Hematopoietic multipotent progenitor cell treated with erythropoietin and hydrocortisone succinate and interleukin-3 and kit ligand, for 15 days (in vitro differentiated cells): ENCODE results near the gene ATE1.
"Not testable (repeated sequence)": the region's sequence is repeated elsewhere in the genome, so short reads cannot be mapped to it uniquely, and the experiment has no call there.

Source experiments
- DNase-seq: peaks from one replicate; pipeline ENCODE4 v3.0.0-alpha.2; 2015; ENCODE audit warnings: low spot score

ATE1 gene

DNA sequence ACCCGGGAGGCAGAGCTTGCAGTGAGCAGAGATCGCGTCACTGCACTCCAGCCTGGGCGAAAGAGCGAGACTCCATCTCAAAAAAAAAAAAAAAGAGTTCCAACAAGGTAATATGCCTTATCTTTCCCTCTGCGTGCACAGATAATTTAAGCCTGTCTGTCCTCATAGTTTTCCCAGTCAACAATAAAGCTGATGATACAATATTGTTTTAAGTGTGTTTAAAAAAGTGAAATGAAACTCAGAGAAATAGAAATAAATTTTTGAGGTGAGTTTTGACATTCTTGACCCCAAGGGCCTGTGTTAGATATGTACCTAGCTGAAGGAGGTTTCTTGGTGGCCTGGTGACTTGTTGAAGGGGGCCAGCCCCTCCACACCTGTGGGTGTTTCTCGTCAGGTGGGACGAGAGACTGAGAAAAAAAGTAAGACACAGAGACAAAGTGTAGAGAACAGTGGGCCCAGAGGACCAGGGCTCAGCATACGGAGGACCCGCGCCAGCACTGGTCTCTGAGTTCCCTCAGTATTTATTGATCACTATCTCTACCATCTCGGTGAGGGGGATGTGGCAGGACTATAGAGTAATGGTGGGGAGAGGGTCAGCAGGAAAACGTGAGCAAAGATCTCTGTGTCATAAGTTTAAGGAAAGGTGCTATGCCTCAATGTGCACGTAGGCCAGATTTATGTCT, 1.9 kb upstream of the ATE1 start:
- not testable (repeated sequence) for DNase-seq

DNA sequence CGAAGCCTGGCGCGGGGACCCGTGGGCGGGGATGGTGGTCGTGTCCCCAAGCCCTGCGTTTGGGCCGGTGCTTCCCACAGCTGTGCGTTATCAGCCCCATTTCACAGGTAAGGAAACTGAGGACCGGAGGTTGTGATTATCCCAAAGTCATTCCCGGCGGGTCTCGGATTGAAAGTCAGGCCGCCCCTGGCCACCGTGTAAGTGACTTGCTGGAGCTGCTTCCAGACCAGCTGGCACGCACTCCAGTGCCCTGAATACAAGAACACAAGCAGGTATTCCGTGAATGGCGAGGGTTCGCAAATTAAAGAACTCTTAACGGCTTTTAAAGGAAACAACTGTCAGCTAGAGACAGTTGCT, 675 bp upstream of the ATE1 start:
- peak; percentile 28 for DNase-seq

DNA sequence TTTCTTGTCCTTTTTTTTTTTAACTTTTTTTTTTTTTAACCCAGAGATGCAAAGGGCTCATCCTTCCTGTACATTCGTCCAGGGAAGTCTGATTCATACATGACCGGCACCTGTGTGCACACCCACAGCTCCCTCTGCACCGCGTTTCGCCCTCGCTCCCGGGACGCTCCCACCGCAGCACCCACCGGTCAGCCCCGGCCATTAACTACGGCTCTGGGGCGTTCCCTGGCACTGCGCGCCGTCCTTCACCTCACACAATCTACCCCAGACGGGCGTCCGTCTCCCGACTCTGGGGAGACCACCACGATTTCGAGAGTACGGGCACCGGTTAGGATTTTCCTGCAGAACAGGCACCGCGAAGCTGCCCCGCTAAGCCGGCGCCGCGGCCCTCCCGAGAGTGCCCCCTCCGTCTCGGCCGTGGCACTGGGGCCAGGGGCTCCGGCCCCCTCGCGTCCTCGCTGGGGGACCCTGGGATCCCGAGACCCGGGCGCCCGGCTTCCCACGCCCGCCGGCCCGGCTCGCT, 452 bp downstream of the ATE1 start:
- DNase-seq: peak; percentile 32

DNA sequence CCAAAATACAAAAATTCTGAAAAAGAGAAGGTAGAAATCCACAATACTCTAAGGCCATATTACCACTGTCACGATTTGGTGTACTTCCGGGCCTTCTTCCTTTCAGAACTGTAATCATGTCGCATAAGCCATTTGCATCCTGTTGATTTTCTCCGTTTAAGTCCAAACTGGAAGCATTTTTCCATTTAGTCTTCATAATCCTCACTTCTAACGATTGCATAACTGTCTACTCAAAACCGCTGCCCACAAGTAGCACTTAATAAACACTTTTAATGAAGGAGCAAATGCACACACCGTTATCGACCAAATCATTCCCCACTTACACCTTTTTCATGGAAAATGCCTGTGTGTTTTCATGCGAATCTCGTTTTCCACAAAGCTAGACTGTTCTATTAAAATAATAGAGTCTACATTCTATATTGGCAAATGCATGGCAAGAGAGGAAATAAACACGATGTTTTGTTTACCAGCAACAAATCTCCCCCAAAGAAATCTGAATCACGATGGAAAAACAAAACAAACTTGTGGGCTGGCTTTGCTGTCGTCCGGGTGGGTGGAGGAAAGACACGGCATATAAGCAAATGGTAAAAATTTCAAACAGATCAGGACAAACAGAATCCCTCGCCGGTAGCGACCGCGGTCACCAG, 1.0 kb downstream of the ATE1 start:
- peak; percentile 18 for DNase-seq

DNA sequence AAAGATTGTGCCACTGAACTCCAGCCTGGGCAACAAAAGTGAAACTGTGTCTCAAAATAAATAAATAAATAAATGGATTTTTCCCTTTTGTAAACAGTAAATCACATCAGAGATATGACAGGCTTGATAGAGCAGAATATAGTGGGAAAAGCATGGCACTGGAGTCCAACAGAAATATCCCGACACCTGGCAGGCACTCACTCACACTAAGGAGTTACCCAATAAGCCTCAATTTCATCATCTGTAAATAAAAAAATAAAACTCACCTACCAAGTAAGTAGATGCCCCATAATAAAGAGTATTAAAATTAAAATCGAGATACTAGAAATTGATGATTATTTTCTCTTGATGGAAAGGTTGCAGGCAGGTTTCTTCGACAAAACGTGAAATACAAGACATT, 1.7 kb downstream of the ATE1 start:
- DNase-seq: no peak

DNA sequence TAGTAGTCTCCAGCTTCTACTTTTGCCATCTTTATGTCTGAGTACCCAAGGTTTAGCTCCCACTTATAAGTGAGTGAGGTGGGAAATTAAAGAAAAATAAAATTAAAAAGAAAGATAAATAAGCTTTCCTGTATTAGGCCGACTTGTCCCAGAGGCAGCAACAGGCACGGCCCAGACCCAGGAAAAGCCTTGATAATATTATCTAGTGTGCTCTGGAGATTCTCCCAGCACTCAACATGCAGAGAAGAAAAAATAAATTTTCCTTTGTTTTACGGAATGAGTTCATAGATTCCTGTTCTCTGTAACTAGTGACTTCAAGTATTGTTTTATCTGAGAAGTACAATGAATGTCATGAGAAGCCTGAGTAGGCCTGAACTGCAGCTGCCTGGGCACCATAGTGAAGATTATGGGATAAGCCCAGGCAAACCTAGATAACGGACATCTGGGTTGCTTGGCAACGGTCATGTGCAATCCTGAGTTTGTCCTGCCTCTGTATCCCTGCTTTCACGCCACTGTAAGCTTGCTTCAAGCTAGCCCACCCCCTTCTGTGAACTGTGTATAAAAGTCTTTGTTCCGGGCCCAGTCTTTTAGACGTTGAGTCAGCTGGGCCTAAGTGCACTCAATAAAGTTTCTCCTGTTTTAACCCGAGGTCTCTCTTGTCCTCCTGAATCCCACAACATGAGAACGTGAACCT, 6.4 kb downstream of the ATE1 start:
- no peak for DNase-seq

DNA sequence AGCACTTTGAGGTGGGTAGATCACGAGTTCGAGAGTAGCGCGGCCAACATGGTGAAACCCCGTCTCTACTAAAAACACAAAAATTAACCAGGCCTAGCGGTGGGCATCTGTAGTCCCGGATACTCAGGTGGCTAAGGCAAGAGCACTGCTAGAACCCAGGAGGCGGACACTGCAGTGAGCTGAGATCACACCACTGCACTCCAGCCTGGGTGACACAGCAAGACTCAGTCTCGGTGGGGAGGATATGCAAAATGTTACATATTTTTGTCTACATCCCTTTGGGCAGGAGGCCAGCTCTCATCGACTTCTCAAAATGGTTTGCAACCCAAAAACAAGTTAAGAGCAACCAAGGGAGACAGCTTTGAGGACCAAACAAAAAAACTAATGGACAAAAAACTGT, 8.2 kb downstream of the ATE1 start:
- no peak for DNase-seq

DNA sequence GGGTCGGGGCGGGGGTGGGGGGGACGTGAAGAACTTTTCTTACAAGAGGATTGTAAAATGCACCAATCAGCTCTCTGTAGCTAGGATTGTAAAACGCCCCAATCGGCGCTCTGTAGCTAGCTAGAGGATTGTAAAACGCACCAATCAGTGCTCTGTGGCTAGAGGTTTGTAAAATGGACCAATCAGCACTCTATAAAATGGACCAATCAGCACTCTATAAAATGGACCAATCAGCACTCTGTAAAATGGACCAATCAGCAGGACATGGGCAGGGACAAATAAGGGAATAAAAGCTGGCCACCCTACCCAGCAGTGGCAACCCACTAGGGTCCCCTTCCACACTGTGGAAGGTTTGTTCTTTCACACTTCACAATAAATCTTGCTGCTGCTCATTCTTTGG, 9.0 kb downstream of the ATE1 start:
- not testable (repeated sequence) for DNase-seq

DNA sequence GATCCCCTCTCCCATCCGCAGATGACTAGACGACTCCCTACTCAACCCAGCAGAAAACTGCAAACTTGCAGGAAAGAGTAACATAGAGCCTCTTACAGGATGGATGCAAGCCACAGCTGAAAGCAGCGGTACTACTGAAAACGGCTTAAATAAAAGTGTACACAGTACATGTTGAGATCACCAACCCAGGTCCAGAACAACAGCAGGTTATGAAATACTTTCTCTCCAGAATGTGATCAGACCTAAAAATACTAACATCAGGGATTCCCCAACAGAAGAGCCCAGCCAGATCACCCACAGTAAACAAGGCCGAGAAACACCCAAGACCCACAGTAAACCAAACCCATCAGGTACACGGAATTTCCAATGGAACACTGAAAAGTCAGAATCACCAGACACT, 13.2 kb downstream of the ATE1 start:
- no peak for DNase-seq

DNA sequence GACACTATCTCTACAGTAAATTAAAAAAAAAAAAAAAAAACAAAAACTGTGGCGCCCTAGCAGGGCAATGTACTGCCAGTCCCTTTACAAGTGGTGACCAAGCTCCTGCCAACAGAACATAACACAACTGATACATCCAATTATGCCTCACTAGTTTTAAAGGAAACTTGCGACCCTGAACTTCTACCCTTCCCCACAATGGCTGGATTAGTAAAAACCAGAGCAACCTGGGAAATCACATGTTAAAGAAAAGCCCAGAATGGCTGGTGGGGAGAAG, 16.5 kb downstream of the ATE1 start:
- DNase-seq: no peak

DNA sequence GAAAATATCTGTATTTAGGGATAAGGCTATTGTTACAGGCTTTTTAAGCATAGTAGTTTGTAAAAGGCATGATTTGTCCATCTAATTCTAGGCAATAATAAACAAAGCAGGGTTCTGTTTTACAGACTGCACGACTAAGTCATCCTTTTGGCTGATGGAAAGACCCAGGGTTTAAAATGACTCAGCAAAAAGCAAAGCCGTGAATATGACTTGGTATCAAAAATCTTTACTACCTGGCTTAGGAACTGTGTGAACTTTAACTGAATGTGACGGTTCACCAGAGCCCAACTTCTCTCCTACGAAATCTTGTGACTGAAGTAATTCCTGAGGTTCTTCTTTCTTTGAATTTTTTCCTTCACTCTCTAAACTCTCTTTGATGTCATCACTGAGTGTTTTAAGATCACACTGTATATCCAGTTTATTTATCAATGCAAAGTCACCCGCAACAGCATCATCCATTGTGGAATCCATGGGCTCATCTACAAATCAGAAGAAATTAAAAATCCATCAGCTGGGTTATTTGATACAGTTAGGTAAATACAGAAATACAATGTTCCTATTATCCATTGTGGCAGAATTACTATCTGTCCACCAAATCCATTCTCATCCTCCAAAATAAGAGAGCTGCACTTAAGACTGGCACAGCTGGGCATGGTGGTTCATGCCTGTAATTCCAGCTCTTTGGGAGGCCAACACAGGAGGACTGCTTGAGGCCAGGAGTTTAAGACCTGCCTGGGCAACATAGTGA, 17.0 kb downstream of the ATE1 start:
- peak; percentile 19 for DNase-seq

DNA sequence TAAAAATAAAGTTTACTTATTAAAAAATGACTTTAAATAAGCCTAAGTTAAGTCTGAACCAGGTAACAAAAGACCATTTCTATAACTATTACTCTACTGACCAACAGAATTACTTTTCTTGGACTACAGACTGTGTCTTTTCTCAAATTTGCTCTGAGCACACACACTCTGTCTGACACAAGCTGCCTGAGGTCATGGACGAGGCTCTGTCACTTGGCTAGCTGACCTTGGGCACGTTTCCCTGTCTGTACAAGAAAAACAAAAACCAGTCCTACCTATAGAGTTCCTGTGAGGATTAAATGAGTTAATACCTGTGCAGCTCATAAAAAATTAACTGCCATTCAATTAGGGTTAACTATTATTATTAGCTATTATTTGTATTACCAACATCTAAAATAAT, 22.9 kb downstream of the ATE1 start:
- DNase-seq: no peak

DNA sequence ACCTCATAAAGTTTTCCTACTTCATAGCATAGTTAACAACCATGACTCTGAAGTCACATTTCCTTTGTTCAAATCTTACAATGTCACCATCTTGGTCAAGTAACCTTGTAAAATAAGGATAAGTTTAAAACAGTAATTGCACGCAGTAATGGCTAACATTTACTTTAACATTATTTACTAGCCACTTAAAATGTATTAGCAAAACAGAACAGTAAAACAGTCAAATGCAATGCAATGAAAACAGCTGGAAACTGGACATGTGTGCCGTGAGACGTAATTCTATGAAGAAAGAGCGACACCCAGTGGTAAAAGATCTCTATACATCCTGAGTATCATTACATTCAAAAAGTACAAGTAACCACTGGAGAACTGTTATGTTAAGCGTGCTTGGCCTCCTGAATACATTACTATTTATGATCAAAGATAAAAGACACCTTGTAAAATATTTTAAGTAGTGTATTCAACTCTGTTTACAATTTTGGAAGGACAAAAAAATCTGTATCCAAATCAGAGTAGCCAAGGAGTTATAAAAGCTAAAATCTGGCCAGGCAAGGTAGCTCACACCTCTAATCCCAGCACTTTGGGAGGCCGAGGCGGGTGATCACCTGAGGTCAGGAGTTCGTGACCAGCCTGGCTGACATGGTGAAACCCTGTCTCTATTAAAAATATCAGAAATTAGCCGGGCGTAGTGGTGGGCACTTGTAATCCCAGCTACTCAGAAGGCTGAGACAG, 27.2 kb downstream of the ATE1 start:
- DNase-seq: peak; percentile 67

DNA sequence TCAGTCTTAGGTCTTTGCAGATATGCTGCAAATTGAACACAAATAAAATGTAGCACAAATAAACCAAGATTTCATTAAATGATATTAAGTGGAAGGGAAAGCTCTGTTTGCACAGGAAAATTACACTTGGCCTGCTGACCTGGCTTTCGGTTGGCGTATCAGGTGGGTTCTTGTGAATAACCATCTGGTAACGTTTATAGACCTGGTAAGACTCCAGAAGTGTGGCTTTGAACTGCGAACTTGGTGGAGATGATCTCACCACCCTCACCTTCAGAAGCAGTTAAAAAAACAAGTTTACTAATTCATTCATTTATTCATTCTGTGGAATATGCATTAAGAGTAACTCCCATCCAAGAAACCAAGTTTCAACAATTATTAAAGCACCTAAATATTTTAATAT, 28.1 kb downstream of the ATE1 start:
- DNase-seq: no peak

DNA sequence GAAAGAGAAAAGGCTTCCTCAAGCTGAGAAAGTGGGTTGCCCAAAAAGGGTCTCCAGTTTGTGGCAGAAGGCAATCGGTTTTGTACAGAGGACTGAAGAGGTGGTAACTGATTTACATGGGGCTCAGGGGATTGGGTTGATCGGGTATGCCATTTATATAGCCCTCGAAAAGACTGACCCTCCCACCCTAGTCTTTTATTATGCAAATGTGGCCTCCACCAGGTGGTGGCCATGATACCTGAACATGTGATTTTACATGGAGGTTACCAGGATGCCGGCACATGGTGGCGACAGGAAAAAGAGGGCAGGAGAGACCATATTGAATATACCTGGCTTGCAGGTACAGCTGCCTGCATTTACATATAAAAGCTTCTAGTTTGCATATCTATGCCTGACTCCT, 36.7 kb downstream of the ATE1 start:
- DNase-seq: no peak

DNA sequence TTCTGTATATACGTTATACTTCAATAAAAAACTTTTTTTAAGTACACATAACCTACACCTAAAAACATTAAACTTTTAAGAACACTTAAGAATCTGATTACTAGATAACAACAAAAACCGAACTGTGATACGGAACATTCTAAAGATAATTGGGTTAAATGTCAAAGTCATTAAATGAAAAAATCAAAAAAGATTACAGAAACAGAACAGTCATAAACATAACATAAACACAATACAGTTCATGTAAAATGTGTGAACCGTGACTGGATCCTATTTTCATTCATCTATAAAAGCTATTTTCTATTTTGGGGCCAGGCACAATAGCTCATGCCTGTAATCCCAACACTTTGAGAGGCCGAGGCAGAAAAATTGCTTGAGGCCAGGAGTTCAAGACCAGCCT, 38.6 kb downstream of the ATE1 start:
- no peak for DNase-seq

DNA sequence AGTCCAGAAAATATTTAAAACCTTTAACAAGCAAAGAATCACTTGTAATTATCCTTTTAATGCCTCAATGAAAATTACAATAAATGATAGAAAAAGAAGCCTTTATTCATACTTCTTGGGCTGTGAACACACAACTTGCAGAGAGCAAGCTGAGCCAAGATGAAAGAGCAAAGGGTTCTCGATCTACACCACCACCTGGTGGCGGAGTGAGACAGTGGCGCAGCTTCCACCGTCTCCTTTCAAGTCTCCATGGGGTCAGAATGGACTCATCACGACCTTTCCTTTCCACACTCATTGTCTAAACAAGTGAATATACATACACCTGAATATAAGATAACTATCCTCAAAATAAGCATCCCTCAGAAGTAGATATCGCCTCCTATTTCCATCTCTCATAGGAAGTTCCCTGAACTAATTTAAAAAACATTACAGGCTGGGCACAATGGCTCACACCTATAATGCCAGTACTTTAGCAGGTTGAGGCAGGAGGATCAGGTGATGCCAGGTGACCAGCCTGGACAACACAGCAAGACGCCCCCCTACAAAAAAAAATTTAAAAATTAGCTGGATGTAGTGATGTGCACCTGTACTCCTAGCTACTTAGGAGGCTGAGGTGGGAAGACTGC, 40.7 kb downstream of the ATE1 start:
- DNase-seq: peak; percentile 32

DNA sequence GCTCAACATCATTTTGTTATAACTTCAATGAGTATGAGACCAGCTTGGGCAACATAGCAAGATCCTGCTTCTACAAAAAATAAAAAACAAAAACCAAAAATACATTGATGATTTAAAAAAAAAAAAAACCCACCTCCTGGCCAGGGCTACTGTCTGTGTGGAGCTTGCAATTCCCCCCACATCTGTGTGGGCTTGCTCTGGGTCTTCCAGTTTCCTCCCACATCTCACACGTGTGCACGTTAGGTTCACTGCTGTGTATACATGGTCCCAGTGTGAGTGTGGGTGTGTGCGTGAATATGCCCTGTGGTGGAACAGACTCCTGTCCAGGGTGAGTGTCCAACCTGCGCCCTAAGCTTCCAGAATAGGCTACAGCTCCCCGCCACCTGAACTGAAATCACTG, 41.6 kb downstream of the ATE1 start:
- no peak for DNase-seq

DNA sequence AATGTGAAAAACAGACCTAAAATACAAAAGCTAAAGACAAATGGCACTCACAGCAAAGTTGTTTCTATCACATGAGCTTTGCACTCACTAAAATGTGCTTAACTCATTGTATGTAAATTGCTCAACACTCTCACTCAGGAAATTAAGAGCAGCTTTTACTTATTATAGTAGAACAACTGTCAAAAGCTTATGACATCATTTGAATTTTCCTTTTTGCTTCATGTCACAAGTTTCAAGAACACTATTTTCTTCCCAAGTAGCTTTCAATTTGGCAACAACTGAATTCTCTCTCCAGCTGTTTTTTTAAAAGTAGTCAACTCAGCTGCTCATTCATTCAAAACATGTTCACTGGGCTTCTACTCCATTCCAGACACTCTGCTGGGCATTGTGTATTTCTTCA, 46.9 kb downstream of the ATE1 start:
- DNase-seq: no peak

DNA sequence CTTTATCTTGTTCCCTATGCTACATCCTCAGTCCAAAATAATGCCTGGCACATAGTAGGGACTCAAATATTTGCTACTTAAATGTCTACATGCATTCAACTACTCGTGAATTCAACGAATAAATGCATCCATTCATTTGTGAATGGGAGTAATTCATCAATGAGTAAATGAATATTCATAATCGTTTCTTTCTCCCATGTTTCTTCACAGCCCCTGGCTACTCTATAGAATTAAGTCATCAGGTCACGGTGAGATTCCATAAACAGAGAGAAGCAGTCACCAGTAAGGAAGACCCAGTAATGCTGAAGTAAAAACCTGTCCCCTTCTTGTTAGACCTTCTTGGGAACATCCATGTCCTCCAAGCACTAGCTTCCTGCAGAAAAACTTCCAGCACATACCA, 48.4 kb downstream of the ATE1 start:
- DNase-seq: no peak

DNA sequence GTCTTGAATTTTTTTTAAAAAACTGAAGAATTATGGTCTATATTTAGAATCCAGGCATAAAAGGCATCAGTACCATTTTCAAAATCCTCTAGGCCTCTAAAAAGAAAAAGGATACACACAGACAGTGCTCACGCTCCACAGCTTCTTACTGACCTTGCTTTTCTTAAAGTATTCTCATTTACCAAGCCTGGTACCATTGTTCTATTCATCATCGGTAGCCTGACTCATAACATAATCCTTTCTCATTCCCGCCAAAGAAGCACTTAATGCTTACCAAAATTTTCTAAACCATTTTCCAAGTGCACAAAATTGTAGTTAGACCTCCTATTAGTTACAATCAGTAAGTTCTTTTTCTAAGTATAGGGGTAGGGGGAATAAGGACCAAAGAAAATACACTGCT, 54.6 kb downstream of the ATE1 start:
- DNase-seq: no peak

DNA sequence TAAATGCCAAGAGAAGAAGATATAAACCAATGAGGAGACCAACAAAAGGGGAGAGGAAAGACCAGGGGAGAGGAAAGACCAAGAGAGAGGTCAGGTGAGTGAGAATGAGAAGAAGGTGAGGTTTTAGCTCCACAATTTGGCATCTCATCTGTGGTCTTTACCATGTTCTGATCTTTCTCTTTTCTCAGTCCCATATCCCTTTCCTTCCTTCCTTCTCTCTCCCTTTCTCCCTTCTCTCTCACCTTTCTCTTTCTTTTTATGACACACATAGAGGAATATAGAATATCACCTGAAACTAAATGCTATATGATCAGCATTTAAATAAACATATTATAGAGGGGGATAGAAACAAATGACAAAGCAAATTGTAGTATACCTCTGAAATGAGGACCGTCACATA, 57.4 kb downstream of the ATE1 start:
- no peak for DNase-seq
